Memory B cell (primary cell): ENCODE data around the gene SLC12A1.
A peak's percentile ranks its signal among the peaks of the same experiment; 100 is the strongest.
"Not testable (repeated sequence)": the region's sequence is repeated elsewhere in the genome, so short reads cannot be mapped to it uniquely, and the experiment has no call there.

Experiments used
- ATAC-seq: fragments of 150-1000 bp; cut with Tn5 transposase; 2 replicates; pipeline ENCODE4 v1.10.0; 2021; ENCODE audit warnings: low read depth, mild to moderate bottlenecking, moderate library complexity
- DNase-seq, 2 donors: peaks; one replicate each; pipeline ENCODE4 v3.0.0; 2022; ENCODE audit warnings: low spot score in 2 of 2
- H3K27ac Mint-ChIP-seq: one replicate; pipeline ENCODE4 v1.8.0; 2022; ENCODE audit warnings: mild to moderate bottlenecking, moderate library complexity, mixed read lengths
- H3K27me3 Mint-ChIP-seq: one replicate; pipeline ENCODE4 v1.8.0; 2022; ENCODE audit warnings: mixed read lengths
- H3K36me3 Mint-ChIP-seq: one replicate; pipeline ENCODE4 v1.8.0; 2022; ENCODE audit warnings: mild to moderate bottlenecking, mixed read lengths
- H3K4me1 Mint-ChIP-seq: one replicate; pipeline ENCODE4 v1.8.0; 2022; ENCODE audit warnings: mixed read lengths
- H3K4me3 Mint-ChIP-seq: one replicate; pipeline ENCODE4 v1.8.0; 2022; ENCODE audit warnings: mild to moderate bottlenecking, moderate library complexity, mixed read lengths
- H3K9me3 Mint-ChIP-seq: one replicate; pipeline ENCODE4 v1.8.0; 2022; ENCODE audit warnings: mixed read lengths

Gene SLC12A1

DNA sequence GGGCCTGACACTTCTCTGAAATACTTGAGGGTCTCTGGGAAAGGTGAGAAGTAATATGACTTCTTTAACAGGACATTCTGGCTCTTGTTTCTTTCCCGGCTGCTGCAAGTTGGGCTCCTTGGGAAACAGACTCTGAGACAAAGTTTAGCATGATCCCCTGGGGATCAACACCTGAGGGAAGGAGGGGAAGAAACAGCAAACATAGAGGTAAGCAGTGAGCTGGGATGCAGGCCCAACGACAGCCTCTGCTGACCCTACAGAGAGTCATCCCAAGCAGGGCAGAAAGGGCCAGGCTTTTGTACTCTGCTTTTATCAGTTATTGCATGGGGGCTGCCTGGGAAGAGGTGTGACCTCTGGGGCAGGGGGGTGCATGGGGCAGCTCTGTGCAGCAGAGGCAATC lies 98.3 kb downstream of the SLC12A1 start:
- H3K27me3 Mint-ChIP-seq = no peaks in the 10 kb centered on the region
- H3K27ac Mint-ChIP-seq = no peak overlapping the region
- no peaks in the 10 kb centered on the region for H3K36me3 Mint-ChIP-seq
- no peaks in the 10 kb centered on the region for H3K9me3 Mint-ChIP-seq
- DNase-seq = no peak
- no peak for ATAC-seq
- no peak overlapping the region for H3K4me3 Mint-ChIP-seq
- H3K4me1 Mint-ChIP-seq = no peaks in the 10 kb centered on the region

DNA sequence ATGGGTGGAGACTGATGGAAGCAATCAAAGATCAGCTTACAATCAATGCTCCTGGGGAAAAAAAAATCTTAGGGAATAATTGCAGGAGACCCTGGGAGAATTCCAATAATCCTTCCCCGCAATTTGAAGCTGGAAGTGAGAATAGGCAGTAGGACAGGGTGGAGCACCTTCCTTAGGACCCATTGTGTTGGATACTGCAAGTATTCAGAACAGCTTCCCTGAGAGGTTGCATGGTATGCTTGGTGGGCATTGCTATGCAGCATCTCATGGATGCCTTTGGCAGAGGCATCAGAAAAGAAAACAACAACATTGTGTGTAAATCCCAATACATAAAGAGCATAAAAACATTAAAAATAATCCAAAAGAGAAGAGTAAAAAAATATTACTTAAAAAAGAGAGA lies 100.5 kb downstream of the SLC12A1 start:
- no peaks in the 10 kb centered on the region for H3K9me3 Mint-ChIP-seq
- H3K27ac Mint-ChIP-seq = no peak overlapping the region
- no peak overlapping the region for H3K4me3 Mint-ChIP-seq
- H3K27me3 Mint-ChIP-seq = no peaks in the 10 kb centered on the region
- no peaks in the 10 kb centered on the region for H3K4me1 Mint-ChIP-seq
- ATAC-seq = no peak
- DNase-seq = no peak
- no peaks in the 10 kb centered on the region for H3K36me3 Mint-ChIP-seq

DNA sequence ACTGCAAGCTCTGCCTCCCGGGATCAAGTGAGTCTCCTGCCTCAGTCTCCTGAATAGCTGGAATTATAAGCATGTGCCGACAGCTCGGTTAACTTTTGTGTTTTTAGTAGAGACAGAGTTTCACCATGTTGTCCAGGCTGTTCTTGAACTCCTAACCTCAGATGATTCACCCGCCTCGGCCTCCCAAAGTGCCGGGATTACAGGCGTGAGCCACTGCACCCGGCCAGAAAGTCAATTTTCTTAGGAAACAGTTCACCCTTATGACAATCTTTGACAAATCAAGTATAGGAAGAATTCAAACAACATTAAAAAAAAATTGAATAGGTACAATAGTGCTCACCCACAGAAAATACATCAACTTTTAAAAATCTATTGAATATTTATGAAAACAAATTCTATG lies 101.5 kb downstream of the SLC12A1 start:
- no peak for ATAC-seq
- H3K27me3 Mint-ChIP-seq = no peaks in the 10 kb centered on the region
- no peak overlapping the region for H3K4me3 Mint-ChIP-seq
- no peaks in the 10 kb centered on the region for H3K4me1 Mint-ChIP-seq
- no peak for DNase-seq
- no peaks in the 10 kb centered on the region for H3K36me3 Mint-ChIP-seq
- no peaks in the 10 kb centered on the region for H3K9me3 Mint-ChIP-seq
- H3K27ac Mint-ChIP-seq = no peak overlapping the region

DNA sequence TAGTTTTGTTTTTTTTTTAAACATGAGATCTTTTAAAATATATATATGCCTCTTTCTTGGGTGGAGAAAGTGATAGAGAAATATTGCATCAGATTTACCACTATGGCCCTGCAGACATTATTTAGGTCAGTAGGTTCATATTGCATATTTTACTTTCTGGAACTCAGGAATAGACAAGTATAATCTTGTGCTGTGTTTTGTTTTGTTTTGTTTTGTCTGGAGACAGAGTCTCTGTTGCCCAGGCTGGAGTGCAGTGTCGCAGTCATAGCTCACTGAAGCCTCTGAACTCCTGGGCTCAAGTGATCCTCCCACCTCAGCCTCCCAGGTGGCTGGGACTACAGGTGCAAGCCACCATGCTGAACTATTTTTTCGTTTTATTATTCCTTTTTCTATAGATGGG lies 103.6 kb downstream of the SLC12A1 start:
- H3K27me3 Mint-ChIP-seq = peaks cover under 1% of the 10 kb centered on the region
- no peak for DNase-seq
- H3K27ac Mint-ChIP-seq = no peak overlapping the region
- no peak overlapping the region for H3K4me3 Mint-ChIP-seq
- H3K36me3 Mint-ChIP-seq = no peaks in the 10 kb centered on the region
- H3K9me3 Mint-ChIP-seq = no peaks in the 10 kb centered on the region
- no peak for ATAC-seq
- no peaks in the 10 kb centered on the region for H3K4me1 Mint-ChIP-seq

DNA sequence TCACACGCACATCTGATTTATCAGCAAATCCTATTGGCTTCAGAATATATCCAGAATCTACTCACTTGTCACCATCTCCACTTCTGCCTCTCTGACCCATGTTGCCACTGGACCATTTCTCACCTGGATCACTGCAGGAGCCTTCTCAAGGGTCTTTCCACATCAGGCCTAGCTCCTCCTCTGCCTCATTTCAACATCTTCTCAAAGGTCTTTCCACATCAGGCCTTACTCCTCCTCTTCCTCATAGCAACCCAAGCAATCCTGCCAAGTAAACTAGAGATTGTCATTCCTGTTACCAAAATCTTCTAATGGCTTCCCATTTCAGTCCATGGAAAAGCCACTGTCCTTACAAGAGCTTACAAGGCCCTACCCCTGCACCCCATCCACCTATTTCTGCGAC lies 107.1 kb downstream of the SLC12A1 start:
- Mint-ChIP-seq H3K4me3 (no peak overlapping the region), H3K9me3 (no peaks in the 10 kb centered on the region), H3K4me1 (no peaks in the 10 kb centered on the region), H3K36me3 (no peaks in the 10 kb centered on the region), H3K27ac (no peak overlapping the region), H3K27me3 (peaks cover 3% of the 10 kb centered on the region)
- ATAC-seq = no peak
- DNase-seq = no peak

DNA sequence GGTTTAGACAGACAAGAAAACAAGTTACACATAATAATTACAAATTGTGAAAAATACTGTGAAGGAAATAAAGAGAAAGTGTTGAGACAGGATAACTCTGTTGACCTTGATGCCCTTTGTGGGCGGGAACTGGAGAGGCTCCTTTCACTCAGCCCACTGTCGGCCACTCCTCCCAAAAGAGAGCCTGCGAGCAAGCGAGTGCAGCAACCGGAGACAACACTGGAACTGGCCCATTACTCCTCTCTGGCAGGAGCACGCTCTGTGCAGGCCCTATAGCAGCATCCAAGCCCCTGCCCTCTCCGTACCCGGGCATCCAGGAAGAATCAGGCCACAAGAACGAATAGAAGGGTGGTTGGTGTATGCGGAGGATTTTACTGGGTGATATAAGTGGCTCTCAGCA lies 108.9 kb downstream of the SLC12A1 start:
- Mint-ChIP-seq H3K4me3 (no peak overlapping the region), H3K27ac (no peak overlapping the region), H3K4me1 (no peaks in the 10 kb centered on the region), H3K9me3 (no peaks in the 10 kb centered on the region), H3K27me3 (peaks cover 3% of the 10 kb centered on the region), H3K36me3 (no peaks in the 10 kb centered on the region)
- DNase-seq (no peak), ATAC-seq (no peak)

DNA sequence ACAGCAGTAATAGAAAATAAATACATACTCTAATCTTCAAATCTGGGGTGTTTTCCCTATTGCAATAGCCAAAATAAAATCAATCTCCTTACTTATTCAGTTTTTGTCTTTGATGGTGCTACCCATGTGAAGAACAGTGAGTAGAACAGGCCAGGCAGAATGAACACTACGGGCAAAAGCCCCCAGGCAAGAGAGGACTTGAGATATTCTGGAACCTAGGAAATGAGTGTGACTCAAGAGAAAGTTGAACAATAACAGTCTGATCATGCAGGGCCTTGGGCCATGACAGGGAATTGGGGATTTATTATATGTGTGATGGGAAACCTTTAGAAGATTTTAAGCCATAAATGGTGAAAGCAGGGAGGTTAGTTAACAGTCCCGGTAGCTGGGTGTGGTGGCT lies 111.1 kb downstream of the SLC12A1 start:
- no peak for ATAC-seq
- Mint-ChIP-seq H3K9me3 (no peaks in the 10 kb centered on the region), H3K36me3 (no peaks in the 10 kb centered on the region)

DNA sequence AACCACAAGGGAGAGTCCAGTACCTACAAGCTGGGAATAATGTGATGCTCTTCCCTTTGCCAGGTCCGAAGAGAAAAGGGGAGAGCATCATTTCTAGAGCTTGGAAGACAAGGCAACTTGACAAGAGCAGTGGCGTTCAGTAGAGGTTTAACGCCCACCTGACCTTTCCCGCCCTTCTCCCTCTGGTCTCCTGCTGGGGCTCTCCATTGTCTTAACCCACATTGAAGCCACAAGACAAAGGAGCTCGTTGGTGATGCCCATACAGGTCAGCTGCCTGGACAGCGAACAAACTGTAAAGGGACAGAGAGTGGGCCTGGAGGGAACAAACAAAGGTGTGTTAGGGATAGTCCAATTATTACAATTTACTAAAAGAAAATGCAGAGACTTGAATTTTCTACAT lies 112.0 kb downstream of the SLC12A1 start:
- Mint-ChIP-seq H3K4me1 (no peaks in the 10 kb centered on the region), H3K4me3 (no peak overlapping the region), H3K9me3 (no peaks in the 10 kb centered on the region), H3K27ac (no peak overlapping the region), H3K36me3 (no peaks in the 10 kb centered on the region), H3K27me3 (peaks cover 3% of the 10 kb centered on the region)
- DNase-seq (no peak), ATAC-seq (no peak)

More for the DNA sequence above, 111.1 kb downstream of the SLC12A1 start:
- no peaks in the 10 kb centered on the region for H3K4me1 Mint-ChIP-seq
- H3K27ac Mint-ChIP-seq = no peak overlapping the region
- no peak for DNase-seq
- no peak overlapping the region for H3K4me3 Mint-ChIP-seq
- H3K27me3 Mint-ChIP-seq = peaks cover 3% of the 10 kb centered on the region

DNA sequence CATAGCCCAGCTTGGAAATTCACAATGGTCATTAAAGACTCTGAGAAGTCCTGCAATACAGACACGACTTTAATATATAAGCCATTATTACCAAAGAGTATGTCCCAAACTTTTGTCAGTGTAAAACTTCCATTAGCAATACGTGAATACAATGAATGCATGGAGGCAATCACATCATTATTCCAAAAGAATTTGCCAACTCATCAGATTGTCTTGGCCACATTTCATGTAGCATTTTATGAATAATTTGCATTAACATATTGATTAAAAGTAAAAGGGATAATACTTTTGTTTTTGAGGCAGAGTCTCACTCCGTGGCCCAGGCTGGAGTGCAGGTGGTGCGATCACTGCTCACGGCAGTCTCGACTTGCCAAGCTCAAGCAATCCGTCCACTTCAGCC lies 117.2 kb downstream of the SLC12A1 start:
- Mint-ChIP-seq H3K4me1 (peaks cover 12% of the 10 kb centered on the region), H3K27ac (no peak overlapping the region), H3K9me3 (no peaks in the 10 kb centered on the region), H3K36me3 (no peaks in the 10 kb centered on the region), H3K4me3 (no peak overlapping the region), H3K27me3 (no peaks in the 10 kb centered on the region)
- DNase-seq (no peak), ATAC-seq (no peak)

DNA sequence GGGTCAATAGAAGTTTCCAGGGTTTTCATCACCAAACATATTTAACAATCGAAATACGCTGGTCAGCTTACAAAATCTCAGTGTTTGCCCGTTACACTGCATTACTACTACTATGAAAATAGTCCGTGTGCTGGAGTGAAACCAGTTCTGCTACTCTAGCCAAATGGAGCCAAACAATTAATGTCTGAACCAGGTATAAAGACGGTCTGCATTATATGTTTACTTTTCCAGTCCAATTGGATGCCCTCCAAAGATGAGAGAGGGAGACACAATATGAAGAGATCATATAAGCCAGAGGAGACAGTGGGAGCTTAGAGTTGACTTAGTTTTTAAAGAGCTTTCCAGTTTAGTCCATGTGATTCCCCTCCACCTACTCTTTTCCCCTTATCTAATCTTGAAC lies 118.8 kb downstream of the SLC12A1 start:
- no peak for DNase-seq

DNA sequence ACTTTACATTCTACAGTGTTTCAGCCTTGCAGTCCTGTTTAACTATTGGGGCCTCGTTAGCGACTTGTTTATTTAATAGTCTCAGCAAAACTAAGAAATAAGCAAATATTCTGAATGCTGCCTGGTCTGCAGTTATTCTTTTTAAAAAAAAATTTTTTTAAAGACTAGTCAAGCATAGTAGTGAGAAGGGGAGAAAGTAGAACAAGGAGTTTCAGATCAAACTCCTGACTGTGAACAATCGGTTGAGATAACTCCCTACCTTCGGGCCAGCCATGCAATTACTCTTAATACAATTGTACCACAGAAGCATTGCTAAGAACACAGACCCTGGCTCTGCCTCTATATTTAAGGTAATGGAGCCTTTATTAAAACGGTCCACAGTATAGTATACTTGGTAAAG lies 119.3 kb downstream of the SLC12A1 start:
- Mint-ChIP-seq H3K27me3 (no peaks in the 10 kb centered on the region), H3K4me3 (no peak overlapping the region)
- no peak for ATAC-seq

More for the DNA sequence above, 118.8 kb downstream of the SLC12A1 start:
- no peaks in the 10 kb centered on the region for H3K36me3 Mint-ChIP-seq
- peaks cover 12% of the 10 kb centered on the region for H3K4me1 Mint-ChIP-seq
- H3K9me3 Mint-ChIP-seq = no peaks in the 10 kb centered on the region
- ATAC-seq = no peak
- H3K27ac Mint-ChIP-seq = no peak overlapping the region
- H3K4me3 Mint-ChIP-seq = no peak overlapping the region
- no peaks in the 10 kb centered on the region for H3K27me3 Mint-ChIP-seq

DNA sequence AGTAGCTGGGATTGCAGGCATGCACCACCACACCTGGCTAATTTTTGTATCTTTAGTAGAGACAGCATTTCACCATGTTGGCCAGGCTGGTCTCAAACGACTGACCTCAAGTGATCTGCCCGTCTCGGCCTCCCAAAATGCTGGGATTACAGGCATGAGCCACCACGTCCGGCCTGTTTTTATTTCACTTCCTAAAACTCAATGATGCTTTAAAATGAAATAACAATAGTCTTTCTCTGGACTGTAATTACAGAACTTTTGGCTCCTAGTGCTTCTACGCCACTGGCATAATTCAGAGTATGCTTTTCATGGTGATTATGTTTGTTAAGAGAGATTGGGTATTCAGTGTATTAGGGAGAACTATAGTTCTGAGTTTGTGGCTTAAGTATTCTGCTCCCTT lies 120.1 kb downstream of the SLC12A1 start:
- H3K36me3 Mint-ChIP-seq, H3K9me3 Mint-ChIP-seq, H3K27ac Mint-ChIP-seq, ATAC-seq, H3K4me3 Mint-ChIP-seq, H3K27me3 Mint-ChIP-seq, DNase-seq: not testable (repeated sequence)
- H3K4me1 Mint-ChIP-seq = peaks cover 17% of the 10 kb centered on the region

More for the DNA sequence above, 119.3 kb downstream of the SLC12A1 start:
- Mint-ChIP-seq H3K27ac (no peak overlapping the region), H3K36me3 (no peaks in the 10 kb centered on the region), H3K9me3 (no peaks in the 10 kb centered on the region), H3K4me1 (peaks cover 16% of the 10 kb centered on the region)
- no peak for DNase-seq

DNA sequence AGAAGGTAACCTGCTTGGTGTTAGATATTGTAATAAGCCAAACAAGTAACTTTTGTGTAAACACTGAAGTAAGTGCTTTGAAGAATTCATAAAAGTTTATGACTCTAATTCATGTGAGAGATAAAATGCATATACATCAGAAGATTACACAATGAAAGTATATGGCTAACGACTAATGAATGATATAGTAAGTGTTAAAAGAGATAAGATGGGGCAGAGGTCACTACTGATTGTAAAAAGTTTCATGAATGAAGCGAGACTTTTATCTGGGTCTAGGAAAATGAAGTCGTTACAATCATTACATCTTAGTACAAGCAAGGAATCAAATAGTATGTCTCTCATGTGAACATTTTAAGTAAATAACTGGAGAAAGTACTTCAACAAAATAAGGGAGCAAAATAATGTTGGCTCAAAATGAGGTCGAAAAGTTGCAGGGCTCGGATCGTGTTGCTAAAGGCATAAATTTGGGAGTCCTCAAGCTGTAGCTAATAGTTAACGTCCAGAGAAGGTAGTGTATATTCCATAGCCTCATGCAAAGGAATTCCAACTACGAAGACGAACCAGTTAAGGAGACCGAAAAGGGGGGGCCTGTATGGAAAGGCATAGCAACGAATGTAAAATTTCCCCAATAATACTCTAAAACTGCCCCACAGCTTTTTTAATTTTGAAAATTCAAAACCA lies 124.1 kb downstream of the SLC12A1 start:
- H3K4me1 Mint-ChIP-seq = peaks cover 19% of the 10 kb centered on the region
- H3K4me3 Mint-ChIP-seq = peak overlapping the region; percentile 97
- no peaks in the 10 kb centered on the region for H3K27me3 Mint-ChIP-seq
- no peaks in the 10 kb centered on the region for H3K36me3 Mint-ChIP-seq
- H3K27ac Mint-ChIP-seq = peak overlapping the region; percentile 88
- H3K9me3 Mint-ChIP-seq = no peaks in the 10 kb centered on the region
- no peak for ATAC-seq
- no peak for DNase-seq

DNA sequence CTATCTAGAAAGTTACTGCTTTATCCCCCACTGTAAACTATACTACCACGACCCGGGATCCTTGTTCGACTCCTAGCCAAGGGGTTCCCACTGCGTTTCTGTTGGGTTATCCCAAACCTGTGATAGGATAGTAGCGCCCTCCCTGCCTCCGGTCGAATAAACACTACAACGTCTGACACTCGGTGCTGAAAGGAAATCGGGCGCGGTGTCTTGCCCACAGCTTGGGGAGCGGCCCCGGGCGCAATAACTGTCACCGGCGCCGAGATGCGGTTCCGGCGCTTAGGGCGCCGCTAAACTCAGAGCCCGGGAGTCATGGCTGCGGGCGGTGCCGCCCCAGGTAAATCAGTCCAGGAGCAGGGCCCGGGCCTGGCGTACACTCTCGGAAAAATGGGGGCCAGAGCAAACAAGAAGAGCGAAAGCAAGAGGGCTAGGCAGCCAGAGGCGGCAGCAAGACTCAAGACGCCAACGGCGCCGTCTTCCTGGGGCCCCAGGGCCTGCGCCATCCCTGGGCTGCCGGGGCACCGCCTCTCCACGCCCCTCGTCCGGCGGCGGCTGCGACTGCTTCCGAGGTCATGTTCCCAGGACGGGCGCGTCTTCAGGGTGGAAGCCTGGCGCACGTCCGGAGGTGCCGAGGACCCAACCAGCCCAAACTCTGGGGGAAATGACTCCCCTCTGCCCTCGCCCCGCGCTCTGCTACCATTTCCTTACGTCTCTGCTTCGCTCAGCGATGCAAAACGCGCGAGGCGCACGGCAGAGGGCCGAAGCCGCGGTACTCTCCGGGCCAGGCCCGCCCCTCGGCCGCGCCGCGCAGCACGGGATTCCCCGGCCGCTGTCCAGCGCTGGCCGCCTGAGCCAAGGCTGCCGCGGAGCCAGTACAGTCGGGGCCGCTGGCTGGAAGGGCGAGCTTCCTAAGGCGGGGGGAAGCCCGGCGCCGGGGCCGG lies 125.0 kb downstream of the SLC12A1 start, which contains the start of gene DUT:
DUT (plus strand) TSS at position 575 of the 941 bp plus-strand sequence; CDS start at position 662, 87 bp downstream.
- peaks cover 2% of the 10 kb centered on the region for H3K36me3 Mint-ChIP-seq
- peaks cover 16% of the 10 kb centered on the region for H3K4me1 Mint-ChIP-seq
- H3K9me3 Mint-ChIP-seq = no peaks in the 10 kb centered on the region
- DNase-seq = peak; percentile 65 to 74
- H3K27me3 Mint-ChIP-seq = no peaks in the 10 kb centered on the region
- peak within 1 kb of the TSS; percentile 97 for H3K4me3 Mint-ChIP-seq
- H3K27ac Mint-ChIP-seq = peak within 1 kb of the TSS; percentile 88
- peak; percentile 75 for ATAC-seq
